Measurements from ENCODE around the gene LRFN2. TPM values are rescaled to one million over a fixed set of nuclear protein-coding genes. Genes with fewer than 3 reads are reported as not detected.
A peak's percentile ranks its signal among the peaks of the same experiment; 100 is the strongest.

The LRFN2 gene
- total RNA-seq, 3 donors from 2014 or later = not detected

DNA sequence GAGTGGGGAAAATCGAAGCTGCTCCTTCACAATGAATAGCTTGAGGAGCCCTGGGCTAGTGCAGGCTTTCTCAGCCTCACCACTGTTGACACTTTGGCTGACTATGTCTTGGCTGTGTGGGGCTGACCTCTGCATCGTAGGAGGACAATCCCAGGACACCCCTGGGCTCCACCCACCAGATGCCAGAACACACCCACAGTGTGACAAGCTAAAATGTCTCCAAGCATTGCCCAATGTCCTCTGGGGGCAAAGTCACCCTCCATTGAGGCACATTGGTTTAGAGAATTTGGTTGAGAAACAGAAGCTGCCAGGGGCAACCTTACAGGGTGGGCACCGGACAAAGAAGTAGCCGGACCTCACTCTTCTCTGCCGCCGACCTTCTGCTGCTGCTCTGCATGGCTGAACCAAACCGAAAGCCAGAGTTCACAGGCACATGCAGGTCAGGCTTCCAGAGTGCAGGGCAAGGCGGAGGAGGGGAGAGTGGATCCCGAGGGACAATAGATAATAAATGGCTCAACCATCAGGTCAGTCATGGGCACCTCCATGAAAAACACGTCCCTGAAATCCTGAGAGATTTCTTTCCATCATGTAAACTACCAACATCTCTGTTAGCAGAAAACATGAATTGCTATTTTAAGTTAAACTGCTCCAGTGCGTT lies 189.0 kb downstream of the LRFN2 start:
- no peak for TF ChIP-seq POLR2AphosphoS5 (IDR thresholded peaks at IDR 0.05)
- TF ChIP-seq POLR2A (IDR thresholded peaks at IDR 0.05) = no peak
- DNase-seq (ENCODE audit: low spot score in 2 of 2) = no peak
- Histone ChIP-seq H3K4me1 (peaks cover 0 to 4% of the 10 kb centered on the region in 2 donors), H3K36me3 (no peaks in the 10 kb centered on the region), H3K9me3 (no peaks in the 10 kb centered on the region), H3K27ac (no peak overlapping the region), H3K4me3 (no peak overlapping the region), H3K27me3 (no peaks in the 10 kb centered on the region)
- intact Hi-C loops (cut with DNase I; ENCODE audit: low total_unique reads) = no loop called here

- DNase-seq (ENCODE audit: low spot score in 2 of 2) = no peak
- intact Hi-C loops (cut with DNase I; ENCODE audit: low total_unique reads) = no loop called here
Measured at GRCh38 chr6:40397287-40398033, 189.7 kb downstream of the LRFN2 start.

DNA sequence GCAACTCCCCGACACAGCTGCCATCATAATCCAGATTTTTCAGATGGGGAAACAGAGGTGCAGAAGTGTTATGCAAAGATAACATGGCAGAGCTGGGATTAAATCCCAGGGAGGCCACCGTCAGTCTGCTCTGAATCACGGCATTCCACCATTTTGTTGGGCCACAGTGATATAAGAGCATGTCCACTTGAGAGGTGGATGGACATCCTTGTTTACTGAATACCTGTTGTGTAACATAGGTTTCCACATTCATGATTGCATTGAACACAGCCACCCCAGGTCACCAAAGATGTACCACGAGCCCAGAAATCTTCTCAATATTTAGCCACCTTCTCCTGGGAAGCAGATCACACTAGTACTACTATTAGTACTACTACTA lies 191.5 kb downstream of the LRFN2 start:
- Histone ChIP-seq H3K9me3 (no peaks in the 10 kb centered on the region), H3K4me3 (no peak overlapping the region), H3K4me1 (peaks cover 0 to 4% of the 10 kb centered on the region in 2 donors), H3K36me3 (no peaks in the 10 kb centered on the region), H3K27ac (peak overlapping the region; percentile 58 to 59), H3K27me3 (no peaks in the 10 kb centered on the region)
- TF ChIP-seq, protein P1, sequence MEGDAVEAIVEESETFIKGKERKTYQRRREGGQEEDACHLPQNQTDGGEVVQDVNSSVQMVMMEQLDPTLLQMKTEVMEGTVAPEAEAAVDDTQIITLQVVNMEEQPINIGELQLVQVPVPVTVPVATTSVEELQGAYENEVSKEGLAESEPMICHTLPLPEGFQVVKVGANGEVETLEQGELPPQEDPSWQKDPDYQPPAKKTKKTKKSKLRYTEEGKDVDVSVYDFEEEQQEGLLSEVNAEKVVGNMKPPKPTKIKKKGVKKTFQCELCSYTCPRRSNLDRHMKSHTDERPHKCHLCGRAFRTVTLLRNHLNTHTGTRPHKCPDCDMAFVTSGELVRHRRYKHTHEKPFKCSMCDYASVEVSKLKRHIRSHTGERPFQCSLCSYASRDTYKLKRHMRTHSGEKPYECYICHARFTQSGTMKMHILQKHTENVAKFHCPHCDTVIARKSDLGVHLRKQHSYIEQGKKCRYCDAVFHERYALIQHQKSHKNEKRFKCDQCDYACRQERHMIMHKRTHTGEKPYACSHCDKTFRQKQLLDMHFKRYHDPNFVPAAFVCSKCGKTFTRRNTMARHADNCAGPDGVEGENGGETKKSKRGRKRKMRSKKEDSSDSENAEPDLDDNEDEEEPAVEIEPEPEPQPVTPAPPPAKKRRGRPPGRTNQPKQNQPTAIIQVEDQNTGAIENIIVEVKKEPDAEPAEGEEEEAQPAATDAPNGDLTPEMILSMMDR (IDR thresholded peaks at IDR 0.05) = no peak
- TF ChIP-seq POLR2AphosphoS5 (IDR thresholded peaks at IDR 0.05) = no peak
- TF ChIP-seq POLR2A (IDR thresholded peaks at IDR 0.05) = no peak
- intact Hi-C loops (cut with DNase I; ENCODE audit: low total_unique reads) = no loop called here
- DNase-seq (ENCODE audit: low spot score in 2 of 2) = no peak

More at GRCh38 chr6:40397287-40398033, 189.7 kb downstream of the LRFN2 start:
- H3K4me3 ChIP-seq = no peak overlapping the region
- no peak for TF ChIP-seq POLR2A (IDR thresholded peaks at IDR 0.05)
- no peak for TF ChIP-seq POLR2AphosphoS5 (IDR thresholded peaks at IDR 0.05)
- TF ChIP-seq, protein P1 (IDR thresholded peaks at IDR 0.05) = no peak
- peak overlapping the region in 1 of 2 donors; percentile 59 for H3K27ac ChIP-seq
- no peaks in the 10 kb centered on the region for H3K27me3 ChIP-seq
- H3K9me3 ChIP-seq = no peaks in the 10 kb centered on the region
- peaks cover 0 to 4% of the 10 kb centered on the region in 2 donors for H3K4me1 ChIP-seq
- H3K36me3 ChIP-seq = no peaks in the 10 kb centered on the region

DNA sequence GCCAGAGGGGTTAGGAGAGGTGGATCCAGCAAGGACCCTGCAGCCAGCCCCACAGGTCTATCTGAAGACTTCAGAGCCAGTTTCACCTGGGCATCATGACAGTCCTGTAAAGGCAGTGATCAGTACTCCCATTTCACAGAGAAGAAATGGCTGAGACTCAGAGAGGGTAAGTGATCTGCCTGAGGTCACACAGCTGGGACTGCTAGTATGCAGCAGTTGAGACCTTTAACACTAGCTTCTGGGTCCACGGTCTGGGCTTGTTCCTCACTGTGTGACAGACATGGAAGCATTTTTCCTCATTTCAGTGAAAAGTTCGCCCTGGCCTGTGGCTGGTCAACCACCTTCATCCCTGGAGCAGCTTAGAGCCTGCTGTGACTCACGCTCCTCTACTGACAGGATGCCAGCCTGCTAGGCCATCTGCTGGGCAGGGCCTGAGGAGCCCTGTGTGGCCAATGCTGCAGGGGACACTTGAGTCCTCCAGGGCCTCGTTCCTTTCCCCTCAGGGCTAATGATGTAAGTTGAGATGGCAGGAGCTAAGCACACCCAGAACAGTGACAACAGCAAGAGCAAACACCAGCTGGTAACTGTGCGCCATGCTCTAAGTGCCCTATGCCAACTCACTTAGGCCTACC lies 192.0 kb downstream of the LRFN2 start:
- Histone ChIP-seq H3K9me3 (no peaks in the 10 kb centered on the region), H3K4me1 (peaks cover 0 to 4% of the 10 kb centered on the region in 2 donors), H3K27ac (no peak overlapping the region), H3K4me3 (no peak overlapping the region), H3K36me3 (no peaks in the 10 kb centered on the region), H3K27me3 (no peaks in the 10 kb centered on the region)
- DNase-seq (ENCODE audit: low spot score in 2 of 2) = no peak
- intact Hi-C loops (cut with DNase I; ENCODE audit: low total_unique reads) = no loop called here
- TF ChIP-seq, protein P1 (IDR thresholded peaks at IDR 0.05) = no peak
- no peak for TF ChIP-seq POLR2A (IDR thresholded peaks at IDR 0.05)
- TF ChIP-seq POLR2AphosphoS5 (IDR thresholded peaks at IDR 0.05) = no peak

DNA sequence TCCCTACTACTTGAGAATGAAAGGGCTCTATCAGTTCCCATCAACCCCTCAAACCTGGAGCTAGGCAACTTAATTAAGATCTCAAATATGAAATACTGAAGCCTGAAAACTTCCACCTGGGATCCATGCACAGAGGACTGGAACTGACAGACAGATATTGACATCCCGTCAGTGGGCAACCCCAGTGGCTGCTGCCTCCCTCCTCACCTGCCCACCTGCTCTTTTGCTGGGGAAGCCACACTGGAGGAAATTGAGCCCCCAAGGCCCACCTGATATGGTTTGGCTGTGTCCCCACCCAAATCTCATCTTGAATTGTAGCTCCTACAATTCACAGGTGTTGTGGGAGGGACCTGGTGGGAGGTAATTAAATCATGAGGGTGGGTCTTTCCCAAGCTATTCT lies 192.8 kb downstream of the LRFN2 start:
- DNase-seq (ENCODE audit: low spot score in 2 of 2) = no peak
- no peaks in the 10 kb centered on the region for H3K27me3 ChIP-seq
- intact Hi-C loops (cut with DNase I; ENCODE audit: low total_unique reads) = no loop called here
- H3K27ac ChIP-seq = no peak overlapping the region
- no peaks in the 10 kb centered on the region for H3K9me3 ChIP-seq
- H3K4me1 ChIP-seq = peaks cover 0 to 4% of the 10 kb centered on the region in 2 donors
- no peak for TF ChIP-seq POLR2AphosphoS5 (IDR thresholded peaks at IDR 0.05)
- no peaks in the 10 kb centered on the region for H3K36me3 ChIP-seq
- H3K4me3 ChIP-seq = no peak overlapping the region

DNA sequence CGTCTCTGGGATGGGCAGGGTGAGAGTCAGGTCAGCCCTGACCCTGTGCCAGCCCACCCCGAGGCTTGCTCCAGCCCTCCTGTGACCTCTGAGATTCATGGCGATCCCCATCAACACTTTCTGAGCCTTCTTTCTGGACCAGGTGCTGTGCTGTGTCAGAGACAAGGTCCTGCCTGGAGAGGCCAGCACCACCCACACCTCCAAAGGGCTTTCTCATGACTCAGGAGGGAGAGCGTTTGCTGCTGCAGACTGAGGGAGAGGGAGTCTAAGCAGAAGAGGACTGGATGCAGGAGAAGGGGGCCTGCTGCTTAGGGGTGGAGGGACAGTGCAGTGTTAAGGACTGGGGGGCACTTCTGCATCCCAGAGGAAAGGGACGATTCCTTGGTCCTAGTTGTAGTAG lies 193.5 kb downstream of the LRFN2 start:
- H3K4me1 ChIP-seq = peaks cover 0 to 4% of the 10 kb centered on the region in 2 donors
- intact Hi-C loops (cut with DNase I; ENCODE audit: low total_unique reads) = no loop called here
- H3K27me3 ChIP-seq = no peaks in the 10 kb centered on the region
- no peak overlapping the region for H3K4me3 ChIP-seq
- H3K9me3 ChIP-seq = no peaks in the 10 kb centered on the region
- TF ChIP-seq, protein P1 (IDR thresholded peaks at IDR 0.05) = no peak
- TF ChIP-seq POLR2A (IDR thresholded peaks at IDR 0.05) = no peak
- no peak for TF ChIP-seq POLR2AphosphoS5 (IDR thresholded peaks at IDR 0.05)
- no peak overlapping the region for H3K27ac ChIP-seq
- DNase-seq (ENCODE audit: low spot score in 2 of 2) = peak in 1 of 2 donors; percentile 4
- H3K36me3 ChIP-seq = no peaks in the 10 kb centered on the region

All from breast epithelium (tissue), 4 donors.